Activated CD8-positive, alpha-beta T cell treated with anti-CD3 and anti-CD28 coated beads for 36 hours (primary cell): Measurements from ENCODE around the gene SREBF2. TPM values are rescaled to one million over a fixed set of nuclear protein-coding genes. Genes with fewer than 3 reads are reported as not detected.

Source experiments
- ATAC-seq: fragments of 200-7000 bp; cut with Tn5 transposase; one replicate; pipeline ENCODE4 v1.10.0; 2021; ENCODE audit warnings: mild to moderate bottlenecking, moderate library complexity
- CTCF ChIA-PET: fragments of 350-600 bp; sonication (Branson Sonifier 250); formaldehyde crosslinking; loops from one replicate; lab custom pipeline; 2021; ENCODE audit warnings: antibody characterized with exemption; lab: Charles Lee
- POLR2A ChIA-PET: fragments of 350-600 bp; sonication (Branson Sonifier 250); formaldehyde crosslinking; loops from one replicate; lab custom pipeline; 2021; ENCODE audit warnings: antibody characterized with exemption; lab: Charles Lee
- DNase-seq: peaks from one replicate; pipeline ENCODE4 v3.0.0-alpha.2; 2020
- H3K27ac Mint-ChIP-seq: one replicate; pipeline ENCODE4 v1.8.0; 2021; ENCODE audit warnings: mild to moderate bottlenecking, mixed read lengths
- H3K27me3 Mint-ChIP-seq: one replicate; pipeline ENCODE4 v1.8.0; 2021; ENCODE audit warnings: mixed read lengths
- H3K36me3 Mint-ChIP-seq: one replicate; pipeline ENCODE4 v1.8.0; 2021; ENCODE audit warnings: low read depth, mixed read lengths
- H3K4me1 Mint-ChIP-seq: one replicate; pipeline ENCODE4 v1.8.0; 2021; ENCODE audit warnings: low read depth, mixed read lengths
- H3K4me3 Mint-ChIP-seq: one replicate; pipeline ENCODE4 v1.8.0; 2021; ENCODE audit warnings: mild to moderate bottlenecking, moderate library complexity, mixed read lengths
- H3K9me3 Mint-ChIP-seq: one replicate; pipeline ENCODE4 v1.8.0; 2021; ENCODE audit warnings: mixed read lengths
- CTCF ChIP-seq: fragments of 200-600 bp; IDR thresholded peaks from one replicate; pipeline ENCODE4 v1.8.0; 2022; ENCODE audit warnings: antibody characterized with exemption, mild to moderate bottlenecking
- intact Hi-C: fragments of 100-400 bp; cut with micrococcal nuclease; formaldehyde crosslinking; loops from one replicate; pipeline ENCODE4 v1.10.0; 2022
- total RNA-seq, 2 experiments: library from RNA; stranded (reverse); gene quantifications; one replicate each; pipeline ENCODE4 v1.2.3, GENCODE V29; 2021

The SREBF2 gene
- total RNA-seq, 2 experiments from 2014 or later = 87.1 to 92.9 TPM

GRCh38 chr22:41818596-41818995, 14.3 kb upstream of the SREBF2 start:
- CTCF ChIA-PET = interaction anchor here (1.1 kb wide), 1 partner anchor 122 kb away, joined by 3 read pairs; no protein-coding TSS in a partner anchor
- peaks cover 6% of the 10 kb centered on the region for H3K36me3 Mint-ChIP-seq
- no peak for DNase-seq
- H3K27ac Mint-ChIP-seq = no peak overlapping the region
- no peak for TF ChIP-seq CTCF
- no peaks in the 10 kb centered on the region for H3K9me3 Mint-ChIP-seq
- peaks cover 20% of the 10 kb centered on the region for H3K4me1 Mint-ChIP-seq
- H3K27me3 Mint-ChIP-seq = no peaks in the 10 kb centered on the region
- no peak for ATAC-seq
- intact Hi-C loops = no loop called here
- H3K4me3 Mint-ChIP-seq = no peak overlapping the region
- POLR2A ChIA-PET = interaction anchor here (0.6 to 1.4 kb wide), 2 partner anchors 18 to 230 kb away, joined by 4 to 6 read pairs; partner anchors contain the start of gene CCDC134

GRCh38 chr22:41819257-41819656, 13.6 kb upstream of the SREBF2 start:
- peaks cover 26% of the 10 kb centered on the region for H3K4me1 Mint-ChIP-seq
- ChIA-PET POLR2A (interaction anchor here (1.4 kb wide), 1 partner anchor 19 kb away, joined by 6 read pairs; the partner anchor contains the start of gene CCDC134), CTCF (no interaction called here)
- TF ChIP-seq CTCF = no peak
- intact Hi-C loops = no loop called here
- DNase-seq = no peak
- no peaks in the 10 kb centered on the region for H3K27me3 Mint-ChIP-seq
- no peak overlapping the region for H3K4me3 Mint-ChIP-seq
- H3K27ac Mint-ChIP-seq = no peak overlapping the region
- no peak for ATAC-seq
- no peaks in the 10 kb centered on the region for H3K9me3 Mint-ChIP-seq
- H3K36me3 Mint-ChIP-seq = peaks cover 11% of the 10 kb centered on the region

- TF ChIP-seq CTCF = no peak
- H3K27me3 Mint-ChIP-seq = no peaks in the 10 kb centered on the region
- DNase-seq (no peak), ATAC-seq (no peak)
- H3K27ac Mint-ChIP-seq = peak overlapping the region; percentile 25
- POLR2A ChIA-PET = interaction anchor here (3.2 kb wide), 1 partner anchor 120 kb away, joined by 10 read pairs; no protein-coding TSS in a partner anchor
- intact Hi-C loops = no loop called here
- CTCF ChIA-PET = interaction anchor here (1.6 kb wide), 1 partner anchor 120 kb away, joined by 6 read pairs; no protein-coding TSS in a partner anchor
- no peaks in the 10 kb centered on the region for H3K9me3 Mint-ChIP-seq
- H3K36me3 Mint-ChIP-seq = peaks cover 13% of the 10 kb centered on the region
- H3K4me1 Mint-ChIP-seq = peaks cover 27% of the 10 kb centered on the region
- no peak overlapping the region for H3K4me3 Mint-ChIP-seq
These were observed 12.5 kb upstream of the SREBF2 start for GRCh38 chr22:41820447-41820846.

- no peaks in the 10 kb centered on the region for H3K9me3 Mint-ChIP-seq
- no peak overlapping the region for H3K4me3 Mint-ChIP-seq
- peak overlapping the region; percentile 84 for H3K27ac Mint-ChIP-seq
- CTCF ChIA-PET = interaction anchor here (0.7 to 2.4 kb wide), 7 partner anchors 21 to 125 kb away, joined by 3 to 10 read pairs (median 3); partner anchors contain the start of gene CENPM
- POLR2A ChIA-PET = interaction anchor here (0.7 to 3.2 kb wide), 8 partner anchors 11 to 122 kb away, joined by 3 to 11 read pairs (median 4); partner anchors contain the start of gene SREBF2
- H3K4me1 Mint-ChIP-seq = peaks cover 24% of the 10 kb centered on the region
- H3K36me3 Mint-ChIP-seq = peaks cover 13% of the 10 kb centered on the region
- intact Hi-C loops = no loop called here
- DNase-seq (no peak), ATAC-seq (no peak)
- TF ChIP-seq CTCF = no peak
- H3K27me3 Mint-ChIP-seq = no peaks in the 10 kb centered on the region
These were observed 11.2 kb upstream of the SREBF2 start for GRCh38 chr22:41821471-41822316.
